Measurements from ENCODE around the gene PKP1. TPM values are rescaled to one million over a fixed set of nuclear protein-coding genes. Genes with fewer than 3 reads are reported as not detected.

The PKP1 gene
- total RNA-seq, 1 experiment from 2014 or later: not detected

DNA sequence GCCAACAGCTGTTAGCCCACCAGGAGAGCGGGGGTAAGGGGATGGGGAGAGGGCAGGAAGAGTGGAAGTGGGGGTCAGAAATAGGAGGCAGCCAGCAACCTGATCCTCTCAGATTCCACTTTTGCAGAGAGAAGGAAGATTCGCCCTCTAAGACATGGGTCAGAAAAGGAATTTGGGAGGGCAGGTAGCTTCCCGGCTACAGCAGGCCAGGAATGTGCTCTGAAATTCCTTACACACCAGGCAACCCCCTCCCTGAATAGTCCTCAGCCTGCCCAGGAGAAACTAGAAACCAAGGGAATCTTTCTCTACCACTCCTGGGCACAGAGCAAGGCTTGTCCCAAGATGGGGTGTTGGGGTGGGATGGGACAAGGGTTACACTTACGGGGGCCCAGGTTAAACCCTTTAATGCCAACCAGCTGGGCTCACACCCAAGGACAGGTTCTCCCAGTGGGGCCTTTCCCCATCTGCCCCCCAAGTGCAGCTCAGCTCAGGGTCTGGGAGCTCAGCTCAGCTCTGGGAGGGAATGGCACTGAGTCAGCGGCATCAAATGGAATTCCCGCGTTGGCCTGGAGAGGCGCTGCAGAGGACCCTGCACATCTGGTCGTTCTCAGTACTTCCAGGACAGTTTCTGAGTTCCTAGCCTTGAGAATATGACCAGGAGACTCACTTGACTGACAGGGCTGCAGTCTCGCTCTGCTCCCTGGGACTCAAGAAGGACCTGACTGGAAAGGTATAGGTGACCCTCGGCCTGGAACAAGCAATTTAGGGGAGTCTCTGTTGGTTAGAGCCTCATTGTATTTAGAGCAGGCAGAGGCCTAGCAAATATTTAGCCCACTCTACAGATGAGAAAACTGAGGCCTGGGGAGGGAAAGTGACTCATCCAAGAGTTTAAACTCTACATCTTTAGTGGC is 93.4 kb downstream of the PKP1 start:
- H3K4me3 ChIP-seq: no peak overlapping the region
- no peaks in the 10 kb centered on the region for H3K9me3 ChIP-seq (replicated peaks)
- no peak for DNase-seq (ENCODE audit: low read depth in 1 of 2, low spot score in 2 of 2)
- H3K36me3 ChIP-seq: no peaks in the 10 kb centered on the region
- H3K4me1 ChIP-seq (replicated peaks): no peaks in the 10 kb centered on the region
- H3K27me3 ChIP-seq (replicated peaks): peaks cover 26% of the 10 kb centered on the region
- no peak overlapping the region for H3K27ac ChIP-seq

DNA sequence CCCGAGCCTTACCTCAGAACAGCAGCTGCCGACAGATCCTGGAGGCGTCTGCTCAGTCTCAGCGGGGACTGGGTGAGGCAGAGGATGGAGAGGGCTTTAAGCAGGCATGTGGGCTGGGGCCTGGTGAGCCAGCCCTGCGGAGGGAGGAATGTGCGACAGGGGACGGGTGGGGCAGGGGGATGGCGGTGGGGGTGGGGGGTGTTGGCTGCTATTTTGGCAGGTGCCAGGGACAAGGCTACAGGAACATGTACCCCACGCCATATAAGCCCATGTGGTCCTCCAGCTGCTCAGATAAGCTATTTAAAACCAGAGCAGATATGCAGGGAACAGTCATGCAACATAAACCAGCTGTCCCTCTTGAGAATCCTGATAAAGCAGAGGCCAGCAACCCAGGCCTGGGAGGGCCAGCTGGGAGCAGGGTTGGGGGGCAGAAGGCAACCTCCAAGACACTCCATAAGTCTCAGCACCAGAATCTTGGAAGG is 94.3 kb downstream of the PKP1 start, which contains the start of gene TNNT2:
Gene TNNT2 (minus strand): TSS at position 70 of the 482 bp plus-strand sequence. CDS start 4,426 bp downstream, outside the sequence.
- no peaks in the 10 kb centered on the region for H3K4me1 ChIP-seq (replicated peaks)
- no peak within 1 kb of the TSS for H3K27ac ChIP-seq
- DNase-seq (ENCODE audit: low read depth in 1 of 2, low spot score in 2 of 2): no peak
- peaks cover 17% of the 10 kb centered on the region for H3K27me3 ChIP-seq (replicated peaks)
- no peaks in the 10 kb centered on the region for H3K9me3 ChIP-seq (replicated peaks)
- no peaks in the 10 kb centered on the region for H3K36me3 ChIP-seq
- H3K4me3 ChIP-seq: no peak within 1 kb of the TSS

DNA sequence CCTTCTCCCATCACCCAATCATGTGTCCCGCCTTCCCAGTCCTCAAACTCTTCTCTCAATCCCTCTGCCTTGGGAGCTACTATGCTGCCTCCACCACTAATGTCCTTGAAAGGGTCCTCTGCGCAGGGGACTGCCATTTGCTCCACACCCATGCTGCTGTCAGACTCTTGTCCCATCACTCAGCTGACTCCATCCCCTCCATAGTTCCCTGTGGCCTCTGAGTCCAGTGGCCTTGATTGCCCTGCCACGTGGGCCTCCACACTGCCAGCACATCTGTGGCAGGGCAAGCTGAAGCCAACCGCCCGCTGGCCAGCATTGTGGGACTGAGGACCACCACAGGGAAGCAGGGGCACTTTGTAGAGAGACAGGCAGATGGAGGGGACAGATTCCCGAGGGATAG is 95.5 kb downstream of the PKP1 start:
- Histone ChIP-seq H3K4me3 (no peak overlapping the region), H3K4me1 (replicated peaks) (no peaks in the 10 kb centered on the region)

DNA sequence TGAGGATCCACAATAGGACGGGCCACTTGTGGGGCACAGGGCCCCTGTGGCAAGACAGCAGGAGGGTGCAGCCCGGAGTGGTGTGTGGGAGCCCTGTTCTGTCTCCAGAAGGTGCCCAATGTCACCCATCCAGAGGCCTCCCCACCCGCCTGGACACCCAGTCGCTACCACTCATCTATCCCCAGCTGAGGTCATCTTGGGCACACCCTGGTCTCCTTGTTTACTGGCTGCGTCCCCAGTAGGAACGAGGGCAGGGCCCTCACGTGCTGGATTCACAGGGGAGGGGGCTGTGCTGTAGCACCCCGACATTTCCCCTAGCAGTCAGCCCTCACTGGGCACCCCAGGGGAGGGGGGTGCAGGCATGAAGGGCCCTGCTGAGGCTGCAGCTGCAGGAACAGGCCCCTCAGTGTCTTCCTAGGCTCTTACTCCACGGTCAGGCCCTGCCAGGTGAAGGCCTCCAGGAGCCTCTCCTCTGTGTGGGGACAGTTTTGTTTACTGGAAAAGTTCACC is 96.5 kb downstream of the PKP1 start:
- no peak overlapping the region for H3K4me3 ChIP-seq
- peaks cover 6% of the 10 kb centered on the region for H3K27me3 ChIP-seq (replicated peaks)
- no peak for DNase-seq (ENCODE audit: low read depth in 1 of 2, low spot score in 2 of 2)
- no peak overlapping the region for H3K27ac ChIP-seq
- H3K36me3 ChIP-seq: no peaks in the 10 kb centered on the region
- H3K4me1 ChIP-seq (replicated peaks): peaks cover 9% of the 10 kb centered on the region; the same call in 1 of the 2 replicates
- no peaks in the 10 kb centered on the region for H3K9me3 ChIP-seq (replicated peaks)

More for the DNA sequence above, 95.5 kb downstream of the PKP1 start:
- no peaks in the 10 kb centered on the region for H3K36me3 ChIP-seq
- H3K9me3 ChIP-seq (replicated peaks): no peaks in the 10 kb centered on the region
- H3K27ac ChIP-seq: no peak overlapping the region
- H3K27me3 ChIP-seq (replicated peaks): peaks cover 12% of the 10 kb centered on the region
- no peak for DNase-seq (ENCODE audit: low read depth in 1 of 2, low spot score in 2 of 2)

DNA sequence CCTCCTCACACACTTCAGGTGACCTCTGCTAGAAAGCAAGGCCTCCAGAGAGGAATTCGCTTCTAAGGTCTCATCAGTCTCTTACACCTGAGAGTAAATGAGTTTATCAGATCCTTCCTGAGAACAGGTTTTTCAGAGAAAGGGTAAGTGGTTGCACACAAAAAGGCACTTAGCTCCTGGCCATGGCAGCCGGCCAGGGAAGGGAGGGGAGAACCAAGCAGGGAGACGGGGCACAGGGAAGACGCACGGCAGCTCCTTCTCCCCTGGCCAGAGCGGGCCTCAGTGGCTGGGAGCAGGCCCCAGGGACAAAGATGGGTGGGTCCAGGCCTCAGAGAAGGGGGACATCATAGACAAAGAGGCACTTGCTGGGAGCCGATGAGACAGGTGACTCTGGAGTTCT is 97.8 kb downstream of the PKP1 start:
- H3K27me3 ChIP-seq (replicated peaks): peaks cover 3% of the 10 kb centered on the region
- H3K4me1 ChIP-seq (replicated peaks): peaks cover 9% of the 10 kb centered on the region; the same call in 1 of the 2 replicates
- no peaks in the 10 kb centered on the region for H3K36me3 ChIP-seq
- no peaks in the 10 kb centered on the region for H3K9me3 ChIP-seq (replicated peaks)
- no peak overlapping the region for H3K27ac ChIP-seq
- H3K4me3 ChIP-seq: no peak overlapping the region
- DNase-seq (ENCODE audit: low read depth in 1 of 2, low spot score in 2 of 2): no peak

Other genes with a start within 250 kb of the PKP1 start
- gene CACNA1S, start 171.1 kb upstream of the PKP1 start, total RNA-seq (2014; rRNA removed; shearing (Covaris generic)): not detected in 2 replicates
- not detected in 2 replicates for gene ASCL5, start 156.3 kb upstream of the PKP1 start, total RNA-seq (2014; rRNA removed; shearing (Covaris generic))
- gene TMEM9, start 129.0 kb upstream of the PKP1 start, total RNA-seq (2014; rRNA removed; shearing (Covaris generic)): 84.3 and 110 TPM in 2 replicates
- 0.03 TPM in 1 of 2 replicates, not detected in the other for gene IGFN1, start 92.7 kb upstream of the PKP1 start, total RNA-seq (2014; rRNA removed; shearing (Covaris generic))
- gene TNNT2, start 94.2 kb downstream of the PKP1 start, total RNA-seq (2014; rRNA removed; shearing (Covaris generic)): not detected in 2 replicates
- not detected in 2 replicates for gene LAD1, start 115.8 kb downstream of the PKP1 start, total RNA-seq (2014; rRNA removed; shearing (Covaris generic))
- not detected in 2 replicates for gene TNNI1, start 138.2 kb downstream of the PKP1 start, total RNA-seq (2014; rRNA removed; shearing (Covaris generic))
- gene PHLDA3, start 185.7 kb downstream of the PKP1 start, total RNA-seq (2014; rRNA removed; shearing (Covaris generic)): 36.7 and 75.0 TPM in 2 replicates
- gene CSRP1, start 223.6 kb downstream of the PKP1 start, total RNA-seq (2014; rRNA removed; shearing (Covaris generic)): 1,173 and 1,377 TPM in 2 replicates

All from SJSA1 (cell line).